ENCODE measurements around the gene PRCC.

DNA sequence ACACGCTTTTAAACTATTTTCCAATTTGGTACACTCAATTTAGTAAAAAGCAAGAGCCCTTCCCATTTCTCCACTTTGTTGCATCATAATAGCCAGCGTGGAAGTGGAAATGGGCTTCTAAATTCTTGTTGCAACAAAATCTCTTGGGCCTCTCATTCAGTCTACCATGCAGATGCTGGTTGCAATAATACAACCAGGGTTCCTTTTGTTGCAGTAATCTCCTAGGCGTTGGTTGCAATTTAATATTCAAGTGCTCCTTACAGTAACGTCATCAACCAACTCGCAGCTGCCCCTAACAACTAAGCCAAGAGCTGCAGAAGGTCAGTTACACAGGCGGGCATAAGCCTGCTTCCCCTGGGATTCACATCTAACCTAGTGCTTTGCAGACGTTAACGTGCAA lies 13.1 kb upstream of the PRCC start:
- TF ChIP-seq, protein P1, sequence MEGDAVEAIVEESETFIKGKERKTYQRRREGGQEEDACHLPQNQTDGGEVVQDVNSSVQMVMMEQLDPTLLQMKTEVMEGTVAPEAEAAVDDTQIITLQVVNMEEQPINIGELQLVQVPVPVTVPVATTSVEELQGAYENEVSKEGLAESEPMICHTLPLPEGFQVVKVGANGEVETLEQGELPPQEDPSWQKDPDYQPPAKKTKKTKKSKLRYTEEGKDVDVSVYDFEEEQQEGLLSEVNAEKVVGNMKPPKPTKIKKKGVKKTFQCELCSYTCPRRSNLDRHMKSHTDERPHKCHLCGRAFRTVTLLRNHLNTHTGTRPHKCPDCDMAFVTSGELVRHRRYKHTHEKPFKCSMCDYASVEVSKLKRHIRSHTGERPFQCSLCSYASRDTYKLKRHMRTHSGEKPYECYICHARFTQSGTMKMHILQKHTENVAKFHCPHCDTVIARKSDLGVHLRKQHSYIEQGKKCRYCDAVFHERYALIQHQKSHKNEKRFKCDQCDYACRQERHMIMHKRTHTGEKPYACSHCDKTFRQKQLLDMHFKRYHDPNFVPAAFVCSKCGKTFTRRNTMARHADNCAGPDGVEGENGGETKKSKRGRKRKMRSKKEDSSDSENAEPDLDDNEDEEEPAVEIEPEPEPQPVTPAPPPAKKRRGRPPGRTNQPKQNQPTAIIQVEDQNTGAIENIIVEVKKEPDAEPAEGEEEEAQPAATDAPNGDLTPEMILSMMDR (IDR thresholded peaks at IDR 0.05; ENCODE audit: insufficient read depth, low read depth, low read length): no peak
- no peak for TF ChIP-seq EZH2 (IDR thresholded peaks at IDR 0.05; ENCODE audit: insufficient read depth, low read length)
